Measurements from ENCODE around the gene FES. TPM values are rescaled to one million over a fixed set of nuclear protein-coding genes. Genes with fewer than 3 reads are reported as not detected.

The FES gene
- total and polyA plus RNA-seq, 11 donors: 10.7 to 37.5 (median 15.9) TPM

DNA sequence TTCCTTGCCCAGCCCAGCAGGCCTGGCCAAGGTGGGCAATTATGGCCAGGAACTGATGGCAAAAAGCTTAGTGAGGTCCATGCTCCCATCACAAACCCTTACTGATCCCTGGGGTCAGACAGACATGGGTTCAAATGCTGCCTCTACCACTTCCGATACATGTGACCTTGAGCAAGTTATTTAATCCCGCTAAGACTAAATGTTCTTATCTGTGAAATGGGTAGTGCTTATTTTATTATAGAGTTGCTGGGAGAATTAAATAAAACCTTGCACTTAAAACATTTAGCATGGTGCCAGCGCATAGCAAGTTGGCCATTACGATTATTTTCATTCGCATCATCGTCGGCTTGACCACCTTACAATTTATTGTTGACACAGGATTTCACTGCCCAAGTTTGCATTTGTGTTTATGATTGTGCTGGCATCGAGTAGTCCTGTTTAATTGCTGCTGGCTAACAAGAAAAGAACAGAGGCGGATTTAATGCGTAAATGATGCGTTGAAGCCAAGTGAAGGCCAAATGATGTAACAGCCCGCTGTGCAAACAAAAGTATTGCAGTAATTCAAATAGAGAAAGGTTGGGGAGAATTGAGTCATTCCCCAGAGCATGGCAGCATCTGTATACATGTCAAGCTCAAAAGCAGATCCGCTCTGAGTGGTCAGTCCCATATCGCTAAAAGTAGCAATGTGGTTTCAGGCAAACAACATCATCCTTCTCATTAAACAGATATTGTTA, 23.2 kb upstream of the FES start:
- Histone ChIP-seq H3K27me3 (no peaks in the 10 kb centered on the region), H3K36me3 (no peaks in the 10 kb centered on the region), H3K27ac (no peak overlapping the region), H3K4me1 (peaks cover 0 to 40% (median 6%) of the 10 kb centered on the region in 12 donors), H3K4me3 (no peak overlapping the region), H3K9me3 (no peaks in the 10 kb centered on the region)
- TF ChIP-seq POLR2A (IDR thresholded peaks at IDR 0.05): no peak
- TF ChIP-seq, protein P1, sequence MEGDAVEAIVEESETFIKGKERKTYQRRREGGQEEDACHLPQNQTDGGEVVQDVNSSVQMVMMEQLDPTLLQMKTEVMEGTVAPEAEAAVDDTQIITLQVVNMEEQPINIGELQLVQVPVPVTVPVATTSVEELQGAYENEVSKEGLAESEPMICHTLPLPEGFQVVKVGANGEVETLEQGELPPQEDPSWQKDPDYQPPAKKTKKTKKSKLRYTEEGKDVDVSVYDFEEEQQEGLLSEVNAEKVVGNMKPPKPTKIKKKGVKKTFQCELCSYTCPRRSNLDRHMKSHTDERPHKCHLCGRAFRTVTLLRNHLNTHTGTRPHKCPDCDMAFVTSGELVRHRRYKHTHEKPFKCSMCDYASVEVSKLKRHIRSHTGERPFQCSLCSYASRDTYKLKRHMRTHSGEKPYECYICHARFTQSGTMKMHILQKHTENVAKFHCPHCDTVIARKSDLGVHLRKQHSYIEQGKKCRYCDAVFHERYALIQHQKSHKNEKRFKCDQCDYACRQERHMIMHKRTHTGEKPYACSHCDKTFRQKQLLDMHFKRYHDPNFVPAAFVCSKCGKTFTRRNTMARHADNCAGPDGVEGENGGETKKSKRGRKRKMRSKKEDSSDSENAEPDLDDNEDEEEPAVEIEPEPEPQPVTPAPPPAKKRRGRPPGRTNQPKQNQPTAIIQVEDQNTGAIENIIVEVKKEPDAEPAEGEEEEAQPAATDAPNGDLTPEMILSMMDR (IDR thresholded peaks at IDR 0.05): no peak
- DNase-seq: no peak
- no peak for ATAC-seq
- 93 to 97% (median 96%) methylated on average over 14 of the region's 14 CpGs for WGBS, 4 donors
- intact Hi-C loops (cut with DNase I): loop anchor here in 2 of 10 donors (5.0 to 10.0 kb wide), 3 partner anchors 39 to 136 kb away; no protein-coding TSS in a partner anchor

DNA sequence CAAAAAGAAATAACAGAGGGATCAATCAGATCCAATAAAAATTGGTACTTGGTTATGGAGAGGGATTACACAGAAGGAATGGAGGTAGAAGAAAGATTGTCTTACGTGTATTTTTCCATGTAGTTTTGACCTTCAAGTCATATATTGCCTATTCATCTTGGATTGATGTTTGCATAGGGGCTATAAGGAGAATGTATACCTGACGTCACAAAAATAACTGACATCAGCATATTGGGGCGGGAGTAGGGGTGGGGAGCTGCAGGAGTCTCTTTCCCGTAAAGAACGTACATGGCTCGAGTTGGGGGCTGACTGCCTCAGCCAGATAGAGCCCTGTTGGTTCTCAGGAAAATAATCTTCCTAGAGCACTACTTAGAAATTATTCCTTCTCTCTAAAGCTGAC, 21.8 kb upstream of the FES start:
- WGBS, 4 donors: 87 to 98% (median 95%) methylated on average over 6 of the region's 6 CpGs
- Histone ChIP-seq H3K27me3 (no peaks in the 10 kb centered on the region), H3K9me3 (no peaks in the 10 kb centered on the region), H3K36me3 (no peaks in the 10 kb centered on the region), H3K4me1 (peaks cover 0 to 42% (median 6%) of the 10 kb centered on the region in 12 donors), H3K27ac (no peak overlapping the region), H3K4me3 (no peak overlapping the region)
- ATAC-seq (no peak), DNase-seq (no peak)
- intact Hi-C loops (cut with DNase I): loop anchor here in 2 of 10 donors (5.0 to 10.0 kb wide), 3 partner anchors 40 to 138 kb away; no protein-coding TSS in a partner anchor
- TF ChIP-seq POLR2A (IDR thresholded peaks at IDR 0.05): no peak
- TF ChIP-seq, protein P1 (IDR thresholded peaks at IDR 0.05): no peak

DNA sequence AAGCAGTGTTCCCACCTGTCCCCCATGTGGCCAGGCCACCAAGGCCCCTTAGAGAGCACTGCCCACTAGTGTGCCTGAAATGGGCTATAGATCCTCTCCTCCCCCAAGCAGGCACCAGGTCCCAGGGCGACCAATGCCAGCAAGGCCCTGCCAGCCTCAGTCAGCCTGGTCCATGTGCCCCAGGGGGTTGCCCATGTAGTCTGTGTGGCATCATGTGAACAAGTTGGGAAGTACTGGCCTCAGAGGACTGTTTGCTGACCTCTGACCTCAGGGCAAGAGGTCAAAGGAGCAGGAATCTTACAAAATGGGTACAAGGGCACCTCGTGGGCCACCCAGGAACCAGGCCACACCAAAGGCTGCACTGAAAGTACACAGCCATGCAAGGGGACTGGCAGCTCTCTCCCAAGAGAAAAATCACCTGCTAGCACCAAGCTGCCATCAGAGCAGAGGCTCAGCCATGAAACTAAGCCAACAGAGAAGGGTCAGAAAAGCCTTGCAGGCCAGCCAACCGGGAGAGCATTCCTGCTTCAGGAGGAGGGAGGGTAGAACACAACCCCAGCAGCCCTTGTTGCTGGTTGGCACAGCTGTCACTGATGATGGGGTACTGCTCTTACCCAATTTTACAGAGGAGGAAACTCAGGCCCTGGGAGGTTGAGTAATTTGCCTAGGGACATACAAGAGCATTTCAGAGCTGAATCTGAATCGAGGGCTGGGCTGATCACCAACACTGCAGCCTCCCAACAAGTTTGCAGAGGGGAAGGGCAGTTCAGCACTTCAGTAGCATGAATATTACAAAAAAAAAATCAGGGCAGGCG, 21.1 kb upstream of the FES start:
- H3K27ac ChIP-seq: peak overlapping the region in 5 of 12 donors; percentile 1 to 65 (median 30)
- peak in 3 of 4 donors; percentile 42 to 71 (median 54) for ATAC-seq

More for the DNA sequence above, 21.1 kb upstream of the FES start:
- H3K36me3 ChIP-seq: no peaks in the 10 kb centered on the region
- DNase-seq: no peak
- intact Hi-C loops (cut with DNase I): loop anchor here in 2 of 10 donors (5.0 to 10.0 kb wide), 3 partner anchors 41 to 138 kb away; no protein-coding TSS in a partner anchor
- H3K27me3 ChIP-seq: no peaks in the 10 kb centered on the region
- no peaks in the 10 kb centered on the region for H3K9me3 ChIP-seq
- no peak overlapping the region for H3K4me3 ChIP-seq
- TF ChIP-seq, protein P1 (IDR thresholded peaks at IDR 0.05): no peak
- TF ChIP-seq POLR2A (IDR thresholded peaks at IDR 0.05): no peak
- H3K4me1 ChIP-seq: peaks cover 0 to 42% (median 6%) of the 10 kb centered on the region in 12 donors
- 72 to 80% (median 77%) methylated on average over 4 to 5 of the region's 5 CpGs for WGBS, 4 donors
